ENCODE data around the gene ZMIZ1. TPM values are rescaled to one million over a fixed set of nuclear protein-coding genes. Genes with fewer than 3 reads are reported as not detected.

Gene ZMIZ1
- 9.5 and 22.4 TPM in 2 replicates for total RNA-seq (2014; rRNA removed; shearing (Covaris generic); ENCODE audit: low replicate concordance)

- H3K27me3 ChIP-seq: no peaks in the 10 kb centered on the region
- H3K4me3 ChIP-seq: peak within 1 kb of the TSS; percentile 78
- peak; percentile 90 for DNase-seq
- H3K9me3 ChIP-seq: no peaks in the 10 kb centered on the region
- H3K36me3 ChIP-seq: peaks cover 21% of the 10 kb centered on the region
Measured at GRCh38 chr10:79068562-79069324, at the start of gene ZMIZ1. Gene ZMIZ1, plus strand, starts transcription at chr10:79068966. Its CDS starts 132,667 bp downstream, at chr10:79201633.

- H3K36me3 ChIP-seq: no peaks in the 10 kb centered on the region
- DNase-seq: no peak
- H3K27me3 ChIP-seq: no peaks in the 10 kb centered on the region
- peaks cover 4% of the 10 kb centered on the region; the same call in 1 of the 2 replicates for H3K9me3 ChIP-seq
- no peak overlapping the region for H3K4me3 ChIP-seq
Measured at GRCh38 chr10:79019441-79020014, 49.2 kb upstream of the ZMIZ1 start.

- DNase-seq: peak; percentile 26
- Histone ChIP-seq H3K9me3 (peaks cover 4% of the 10 kb centered on the region; the same call in 1 of the 2 replicates), H3K27me3 (no peaks in the 10 kb centered on the region), H3K36me3 (no peaks in the 10 kb centered on the region), H3K4me3 (no peak overlapping the region)
Measured at GRCh38 chr10:79020015-79020491, 48.7 kb upstream of the ZMIZ1 start.

GRCh38 chr10:79020605-79021004 lies 48.2 kb upstream of the ZMIZ1 start:
- Histone ChIP-seq H3K9me3 (peaks cover 4% of the 10 kb centered on the region; the same call in 1 of the 2 replicates), H3K36me3 (no peaks in the 10 kb centered on the region), H3K4me3 (no peak overlapping the region), H3K27me3 (no peaks in the 10 kb centered on the region)
- DNase-seq: no peak

- H3K36me3 ChIP-seq: no peaks in the 10 kb centered on the region
- no peak overlapping the region for H3K4me3 ChIP-seq
- no peak for DNase-seq
- no peaks in the 10 kb centered on the region for H3K27me3 ChIP-seq
- peaks cover 4% of the 10 kb centered on the region; the same call in 1 of the 2 replicates for H3K9me3 ChIP-seq
Measured at GRCh38 chr10:79021331-79021907, 47.3 kb upstream of the ZMIZ1 start.

GRCh38 chr10:79021948-79022499 lies 46.7 kb upstream of the ZMIZ1 start:
- no peaks in the 10 kb centered on the region for H3K27me3 ChIP-seq
- H3K4me3 ChIP-seq: no peak overlapping the region
- no peak for DNase-seq
- no peaks in the 10 kb centered on the region for H3K36me3 ChIP-seq
- H3K9me3 ChIP-seq: peaks cover 4% of the 10 kb centered on the region; the same call in 1 of the 2 replicates

- DNase-seq: peak; percentile 28
- Histone ChIP-seq H3K4me3 (no peak overlapping the region), H3K27me3 (no peaks in the 10 kb centered on the region), H3K36me3 (no peaks in the 10 kb centered on the region), H3K9me3 (peaks cover 2% of the 10 kb centered on the region; the same call in 1 of the 2 replicates)
Measured at GRCh38 chr10:79022565-79023230, 46.1 kb upstream of the ZMIZ1 start.

GRCh38 chr10:79023240-79024162 lies 45.3 kb upstream of the ZMIZ1 start:
- Histone ChIP-seq H3K36me3 (no peaks in the 10 kb centered on the region), H3K9me3 (no peaks in the 10 kb centered on the region), H3K27me3 (no peaks in the 10 kb centered on the region), H3K4me3 (no peak overlapping the region)
- DNase-seq: no peak

- H3K36me3 ChIP-seq: no peaks in the 10 kb centered on the region
- no peak for DNase-seq
- H3K9me3 ChIP-seq: no peaks in the 10 kb centered on the region
- no peak overlapping the region for H3K4me3 ChIP-seq
- H3K27me3 ChIP-seq: no peaks in the 10 kb centered on the region
Measured at GRCh38 chr10:79024296-79024695, 44.5 kb upstream of the ZMIZ1 start.

- Histone ChIP-seq H3K27me3 (no peaks in the 10 kb centered on the region), H3K9me3 (no peaks in the 10 kb centered on the region), H3K4me3 (no peak overlapping the region), H3K36me3 (no peaks in the 10 kb centered on the region)
- DNase-seq: no peak
Measured at GRCh38 chr10:79024720-79025198, 44.0 kb upstream of the ZMIZ1 start.

- Histone ChIP-seq H3K36me3 (no peaks in the 10 kb centered on the region), H3K27me3 (no peaks in the 10 kb centered on the region), H3K4me3 (no peak overlapping the region), H3K9me3 (no peaks in the 10 kb centered on the region)
- no peak for DNase-seq
Measured at GRCh38 chr10:79025199-79025832, 43.5 kb upstream of the ZMIZ1 start.

- Histone ChIP-seq H3K36me3 (no peaks in the 10 kb centered on the region), H3K27me3 (no peaks in the 10 kb centered on the region), H3K4me3 (no peak overlapping the region), H3K9me3 (no peaks in the 10 kb centered on the region)
- DNase-seq: no peak
Measured at GRCh38 chr10:79026341-79026761, 42.4 kb upstream of the ZMIZ1 start.

- Histone ChIP-seq H3K4me3 (no peak overlapping the region), H3K36me3 (no peaks in the 10 kb centered on the region), H3K9me3 (no peaks in the 10 kb centered on the region), H3K27me3 (no peaks in the 10 kb centered on the region)
- DNase-seq: no peak
Measured at GRCh38 chr10:79026806-79027146, 42.0 kb upstream of the ZMIZ1 start.

GRCh38 chr10:79027147-79028055 lies 41.4 kb upstream of the ZMIZ1 start:
- Histone ChIP-seq H3K9me3 (no peaks in the 10 kb centered on the region), H3K27me3 (no peaks in the 10 kb centered on the region), H3K36me3 (no peaks in the 10 kb centered on the region), H3K4me3 (no peak overlapping the region)
- DNase-seq: no peak
